Measurements from ENCODE around the gene LNP1.
"Not testable (repeated sequence)": the region's sequence is repeated elsewhere in the genome, so short reads cannot be mapped to it uniquely, and the experiment has no call there.

LNP1 gene

DNA sequence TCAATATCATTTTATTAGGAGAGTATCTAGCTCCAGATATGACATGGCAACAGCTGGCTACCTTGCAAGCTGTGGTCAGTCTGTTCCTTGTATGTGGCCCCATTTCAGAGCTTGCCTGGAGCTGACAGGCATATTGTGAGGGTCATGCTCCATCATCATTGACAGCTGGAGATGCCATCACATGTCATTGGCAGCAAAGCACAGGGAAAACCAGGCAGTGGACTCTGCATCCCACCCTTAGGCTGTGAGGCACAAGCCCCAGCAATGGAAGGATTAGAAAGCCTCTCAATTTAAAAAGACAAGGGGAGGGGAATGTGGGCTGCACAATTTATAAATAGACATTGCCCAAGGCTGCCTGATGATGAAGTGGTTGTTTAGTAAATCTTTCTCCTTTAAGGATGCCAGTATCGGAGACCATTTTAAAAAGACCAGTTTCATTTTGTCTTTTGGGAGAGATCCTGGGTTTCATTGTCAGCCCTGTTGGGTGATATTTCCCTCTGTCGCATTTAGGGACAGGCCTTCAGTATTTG lies 27.9 kb downstream of the LNP1 start:
- no peak for DNase-seq (ENCODE audit: low read depth in 2 of 2)

DNA sequence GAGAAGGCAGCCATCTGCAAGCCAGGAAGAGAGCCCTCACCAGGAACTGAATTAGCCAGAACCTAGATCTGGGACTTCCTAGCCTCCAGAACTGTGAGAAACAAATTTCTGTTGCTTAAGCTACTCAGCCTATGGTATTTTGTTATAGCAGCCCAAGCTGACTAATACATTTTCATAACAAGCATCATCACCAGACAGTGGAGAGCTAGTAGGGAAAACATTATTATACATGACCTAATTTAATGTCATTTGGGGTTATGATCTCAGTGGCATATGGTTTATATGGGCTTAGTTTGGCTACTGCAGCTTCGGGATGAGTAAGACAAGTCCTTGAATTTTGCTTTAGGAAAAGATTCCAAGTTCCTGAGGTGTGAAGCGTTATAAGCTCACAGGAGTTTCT lies 35.6 kb downstream of the LNP1 start:
- no peak for DNase-seq (ENCODE audit: low read depth in 2 of 2)

- no peak for DNase-seq (ENCODE audit: low read depth in 2 of 2)
These were observed 36.6 kb downstream of the LNP1 start for GRCh38 chr3:100437721-100438622.

- DNase-seq (ENCODE audit: low read depth in 2 of 2): no peak
These were observed 37.3 kb downstream of the LNP1 start for GRCh38 chr3:100438623-100438974.

DNA sequence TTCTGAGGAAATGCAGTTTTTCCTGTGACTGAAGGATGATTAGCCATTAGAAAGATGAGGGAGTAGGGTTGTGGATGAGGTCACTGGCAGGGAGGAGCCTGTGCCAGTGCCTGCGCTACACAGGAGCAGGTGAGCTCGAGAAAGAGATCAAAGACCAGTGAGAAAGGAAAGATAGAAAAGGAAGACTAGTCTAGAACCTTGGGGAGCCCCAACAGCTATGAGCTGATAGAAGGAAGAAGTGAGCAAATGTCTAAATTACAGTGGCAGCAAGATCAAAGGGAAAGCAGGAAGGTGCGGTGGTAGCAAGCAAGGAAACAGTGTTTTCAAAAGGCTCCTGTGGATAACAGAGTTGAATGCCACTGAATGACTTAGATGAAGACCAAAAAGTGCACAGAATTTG lies 39.6 kb downstream of the LNP1 start:
- DNase-seq (ENCODE audit: low read depth in 2 of 2): no peak

GRCh38 chr3:100443690-100444089 lies 42.4 kb downstream of the LNP1 start:
- no peak for DNase-seq (ENCODE audit: low read depth in 2 of 2)

- DNase-seq (ENCODE audit: low read depth in 2 of 2): not testable (repeated sequence)
These were observed 45.7 kb downstream of the LNP1 start for GRCh38 chr3:100447067-100447466.

- no peak for DNase-seq (ENCODE audit: low read depth in 2 of 2)
These were observed 46.7 kb downstream of the LNP1 start for GRCh38 chr3:100448079-100448478.

- no peak for DNase-seq (ENCODE audit: low read depth in 2 of 2)
These were observed 47.9 kb downstream of the LNP1 start for GRCh38 chr3:100449214-100449613.

GRCh38 chr3:100454677-100455076 lies 53.3 kb downstream of the LNP1 start:
- no peak for DNase-seq (ENCODE audit: low read depth in 2 of 2)

DNA sequence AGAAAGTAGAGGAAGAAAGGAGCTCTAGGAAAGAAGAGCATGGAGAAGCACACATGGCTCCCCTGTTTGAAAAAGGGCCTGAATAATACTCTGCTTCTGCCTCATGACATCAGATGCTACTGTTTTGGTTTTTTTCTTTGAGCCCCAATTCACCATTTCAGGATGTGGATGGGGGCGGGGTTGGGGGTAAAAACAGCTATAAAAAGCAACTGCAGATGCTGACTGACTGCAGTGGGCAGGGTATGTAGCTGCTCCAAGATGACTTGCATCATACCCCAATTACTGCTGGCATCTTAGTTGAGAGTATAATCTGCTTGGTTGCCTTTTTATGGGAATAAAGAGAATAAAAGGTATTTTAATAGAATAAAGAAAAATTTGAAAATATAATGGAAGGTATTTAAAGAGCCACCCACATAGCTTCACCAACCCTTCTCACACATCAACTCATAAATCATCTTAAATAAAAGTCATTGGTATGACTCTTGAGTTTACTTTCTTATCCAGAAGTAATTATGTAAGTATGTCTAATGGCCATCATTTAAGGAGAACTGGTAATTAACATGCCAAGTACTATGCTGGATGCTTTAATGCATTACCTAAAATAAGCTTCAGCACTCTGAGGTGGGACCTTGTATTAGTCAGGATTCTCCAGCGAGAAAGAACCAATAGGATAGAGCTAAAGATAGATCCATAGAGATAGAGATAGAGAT lies 54.7 kb downstream of the LNP1 start:
- no peak for DNase-seq (ENCODE audit: low read depth in 2 of 2)

DNA sequence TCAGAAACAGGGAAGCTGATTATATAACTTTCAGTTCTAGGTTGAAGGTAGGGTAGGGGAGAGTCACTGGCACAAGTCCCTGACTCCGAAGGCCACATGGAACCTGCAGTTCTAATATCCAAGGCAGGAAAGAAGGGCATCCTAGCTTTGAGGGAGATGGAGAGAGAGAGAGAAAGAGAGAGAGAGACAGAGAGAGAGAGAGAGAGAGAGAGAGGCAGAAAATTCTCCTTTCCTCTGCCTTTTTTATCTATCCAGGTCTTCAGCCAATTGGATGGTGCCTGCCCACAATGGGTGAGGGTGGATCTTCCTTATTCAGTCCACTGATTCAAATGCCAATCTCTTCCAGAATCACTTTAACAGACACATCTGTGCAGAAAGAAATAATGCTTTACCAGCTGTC lies 55.4 kb downstream of the LNP1 start:
- DNase-seq (ENCODE audit: low read depth in 2 of 2): no peak

GRCh38 chr3:100457811-100458210 lies 56.5 kb downstream of the LNP1 start:
- no peak for DNase-seq (ENCODE audit: low read depth in 2 of 2)

DNA sequence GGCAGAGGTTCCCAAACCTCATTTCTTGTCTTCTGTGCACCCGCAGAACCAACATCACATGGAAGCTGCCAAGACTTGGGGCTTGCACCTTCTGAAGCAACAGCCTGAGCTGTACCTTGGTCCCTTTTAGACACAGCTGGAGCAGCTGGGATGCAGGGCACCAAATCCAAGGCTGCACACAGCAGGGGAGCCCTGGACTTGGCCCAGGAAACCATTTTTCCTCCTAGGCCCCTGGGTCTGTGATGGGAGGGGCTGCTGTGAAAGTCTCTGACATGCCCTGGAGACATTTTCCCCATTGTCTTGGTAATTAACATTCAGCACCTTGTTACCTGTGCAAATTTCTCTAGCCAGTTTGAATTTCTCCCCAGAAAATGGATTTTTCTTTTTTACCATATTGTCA lies 57.5 kb downstream of the LNP1 start:
- DNase-seq (ENCODE audit: low read depth in 2 of 2): no peak

- DNase-seq (ENCODE audit: low read depth in 2 of 2): no peak
These were observed 61.7 kb downstream of the LNP1 start for GRCh38 chr3:100463002-100463401.

- DNase-seq (ENCODE audit: low read depth in 2 of 2): no peak
These were observed 62.4 kb downstream of the LNP1 start for GRCh38 chr3:100463646-100464155.

GRCh38 chr3:100465892-100466777 lies 64.8 kb downstream of the LNP1 start:
- no peak for DNase-seq (ENCODE audit: low read depth in 2 of 2)

DNA sequence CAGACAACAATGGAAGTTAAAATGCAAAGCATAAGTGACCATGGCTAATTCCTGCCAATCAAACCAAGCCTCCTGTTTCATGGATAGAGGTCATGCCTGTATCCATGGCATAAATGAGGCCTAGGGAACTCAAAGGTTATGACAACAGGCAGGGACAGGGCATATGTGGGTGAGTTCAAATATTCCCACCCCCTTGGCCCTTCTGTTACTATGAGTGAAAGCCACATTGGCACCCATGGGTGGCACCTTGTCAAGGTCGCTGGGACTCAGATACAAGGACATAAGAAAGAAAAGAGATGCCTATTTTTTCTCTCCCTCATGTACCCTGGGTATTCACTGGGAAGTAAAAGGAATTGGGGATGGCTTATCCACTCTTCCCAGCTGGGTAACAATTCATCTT lies 65.8 kb downstream of the LNP1 start:
- no peak for DNase-seq (ENCODE audit: low read depth in 2 of 2)

- DNase-seq (ENCODE audit: low read depth in 2 of 2): no peak
These were observed 67.3 kb downstream of the LNP1 start for GRCh38 chr3:100468676-100469075.

- no peak for DNase-seq (ENCODE audit: low read depth in 2 of 2)
These were observed 69.6 kb downstream of the LNP1 start for GRCh38 chr3:100470951-100471350.

GRCh38 chr3:100471444-100471843 lies 70.1 kb downstream of the LNP1 start:
- DNase-seq (ENCODE audit: low read depth in 2 of 2): no peak
